Epithelial cell of esophagus (primary cell): ENCODE measurements around the gene ESRRA.
A peak's percentile ranks its signal among the peaks of the same experiment; 100 is the strongest.

ENCODE experiments used
- DNase-seq: peaks from one replicate; pipeline ENCODE4 v3.0.0; 2010; ENCODE audit warnings: low read depth
- H3K4me3 ChIP-seq: 2 replicates; pipeline ENCODE4 v1.5.1; 2011; ENCODE audit warnings: mild to moderate bottlenecking, low read length, control low read depth
- CTCF ChIP-seq: IDR thresholded peaks from 2 replicates; pipeline ENCODE4 v1.5.1; 2011; ENCODE audit warnings: low read depth, mild to moderate bottlenecking, low read length, control low read depth, inconsistent platforms; ENCODE audit not compliant: insufficient read depth; ENCODE audit errors: missing control alignments

Gene ESRRA

DNA sequence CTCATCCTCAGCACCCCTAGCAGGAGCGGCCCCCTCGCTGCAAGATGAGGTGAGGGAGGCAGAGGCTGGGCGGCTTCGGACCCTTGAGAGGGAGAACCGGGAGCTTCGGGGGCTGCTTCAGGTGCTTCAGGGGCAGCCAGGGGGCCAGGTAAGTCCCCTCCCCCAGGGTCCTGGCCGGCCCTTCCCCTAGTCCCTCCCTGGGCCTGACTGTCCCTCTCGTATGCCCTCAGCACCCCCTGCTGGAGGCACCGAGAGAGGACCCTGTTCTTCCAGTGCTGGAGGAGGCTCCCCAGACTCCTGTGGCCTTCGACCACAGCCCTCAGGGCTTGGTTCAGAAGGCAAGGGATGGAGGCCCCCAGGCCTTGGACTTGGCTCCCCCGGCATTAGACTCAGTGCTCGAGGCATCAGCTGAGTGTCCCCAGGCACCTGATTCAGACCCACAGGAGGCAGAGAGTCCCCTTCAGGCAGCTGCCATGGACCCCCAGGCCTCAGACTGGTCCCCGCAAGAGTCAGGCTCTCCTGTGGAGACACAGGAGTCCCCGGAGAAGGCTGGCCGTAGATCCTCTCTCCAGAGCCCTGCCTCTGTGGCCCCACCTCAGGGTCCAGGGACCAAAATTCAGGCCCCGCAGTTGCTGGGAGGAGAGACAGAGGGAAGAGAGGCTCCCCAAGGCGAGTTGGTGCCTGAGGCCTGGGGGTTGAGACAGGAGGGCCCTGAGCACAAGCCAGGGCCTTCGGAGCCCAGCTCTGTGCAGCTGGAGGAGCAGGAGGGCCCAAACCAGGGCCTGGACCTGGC, 38.6 kb downstream of the ESRRA start:
- peak; percentile 42 for TF ChIP-seq CTCF
- H3K4me3 ChIP-seq = no peak overlapping the region
- peak; percentile 37 for DNase-seq

GRCh38 chr11:64344787-64345186, 39.5 kb downstream of the ESRRA start:
- no peak for TF ChIP-seq CTCF
- DNase-seq = no peak
- H3K4me3 ChIP-seq = no peak overlapping the region

DNA sequence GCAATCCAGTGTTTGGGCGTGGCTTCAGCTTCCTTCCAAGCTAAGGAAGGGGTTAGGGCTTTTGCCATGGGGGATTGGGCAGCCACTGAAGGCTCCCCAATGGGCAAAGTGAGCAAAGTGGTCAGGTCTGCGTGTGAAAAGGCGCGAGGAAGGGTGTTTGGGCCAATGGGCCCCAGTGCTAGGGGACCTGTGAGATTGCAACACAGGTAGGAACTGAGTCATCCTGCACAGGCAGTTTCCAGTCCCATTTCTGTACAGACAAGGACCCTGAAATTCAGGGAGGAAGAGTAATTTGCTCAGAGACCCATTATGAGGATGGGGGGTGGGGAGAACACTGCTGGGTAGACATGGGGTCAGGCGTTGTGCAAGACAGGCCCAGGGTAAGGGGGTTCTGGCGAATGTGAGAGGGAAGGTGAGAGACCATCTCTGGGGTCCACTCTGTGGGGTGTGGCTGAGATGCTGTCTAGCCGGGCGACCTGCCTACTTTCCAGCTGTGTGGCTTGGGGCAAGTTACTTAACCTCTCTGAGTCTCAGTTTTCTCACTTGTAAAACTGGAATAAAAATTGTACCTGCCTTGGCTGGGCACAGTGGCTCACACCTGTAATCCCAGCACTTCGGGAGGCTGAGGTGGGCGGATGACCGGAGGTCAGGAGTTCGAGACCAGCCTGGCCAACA, 42.0 kb downstream of the ESRRA start:
- H3K4me3 ChIP-seq = no peak overlapping the region
- DNase-seq = peak; percentile 81
- no peak for TF ChIP-seq CTCF

DNA sequence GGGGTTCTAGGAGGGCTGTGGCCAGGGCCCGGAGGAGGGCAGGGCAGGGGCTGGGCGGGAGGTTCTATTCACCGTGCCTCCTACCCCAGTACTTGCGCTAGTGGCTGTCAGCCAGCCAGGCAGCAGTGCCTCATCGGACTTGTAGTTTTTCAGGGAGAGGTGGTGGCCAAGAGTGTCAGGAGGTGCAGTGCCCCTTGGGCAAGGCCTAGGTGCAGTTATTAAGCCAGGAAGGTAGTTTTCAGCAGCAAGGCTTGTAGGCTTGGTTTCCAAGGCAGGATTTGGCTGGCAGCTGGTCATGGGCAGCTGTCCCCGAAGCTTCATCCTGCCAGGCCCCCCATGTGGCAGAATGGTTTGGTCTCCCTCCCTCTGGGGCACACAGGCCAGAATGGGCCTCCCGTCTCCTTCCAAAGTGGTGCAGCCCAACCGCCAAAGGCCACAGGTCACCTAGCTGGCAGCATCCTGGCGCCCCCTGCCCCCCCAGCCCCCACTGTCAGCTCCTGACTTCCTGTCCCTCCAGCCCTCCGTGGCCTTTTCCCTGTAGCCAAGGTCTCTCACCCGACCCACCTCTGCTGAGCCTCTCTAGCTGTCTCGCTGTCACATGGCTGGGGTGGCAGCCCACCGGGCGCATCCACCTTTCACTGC, 43.2 kb downstream of the ESRRA start:
- no peak for TF ChIP-seq CTCF
- H3K4me3 ChIP-seq = no peak overlapping the region
- no peak for DNase-seq

- TF ChIP-seq CTCF = no peak
- DNase-seq = no peak
- no peak overlapping the region for H3K4me3 ChIP-seq
Observed at GRCh38 chr11:64349025-64349387, 43.7 kb downstream of the ESRRA start.

- no peak overlapping the region for H3K4me3 ChIP-seq
- TF ChIP-seq CTCF = no peak
- no peak for DNase-seq
Observed at GRCh38 chr11:64349404-64349803, 44.1 kb downstream of the ESRRA start.
